ENCODE results near the gene LNX1.

LNX1 gene

DNA sequence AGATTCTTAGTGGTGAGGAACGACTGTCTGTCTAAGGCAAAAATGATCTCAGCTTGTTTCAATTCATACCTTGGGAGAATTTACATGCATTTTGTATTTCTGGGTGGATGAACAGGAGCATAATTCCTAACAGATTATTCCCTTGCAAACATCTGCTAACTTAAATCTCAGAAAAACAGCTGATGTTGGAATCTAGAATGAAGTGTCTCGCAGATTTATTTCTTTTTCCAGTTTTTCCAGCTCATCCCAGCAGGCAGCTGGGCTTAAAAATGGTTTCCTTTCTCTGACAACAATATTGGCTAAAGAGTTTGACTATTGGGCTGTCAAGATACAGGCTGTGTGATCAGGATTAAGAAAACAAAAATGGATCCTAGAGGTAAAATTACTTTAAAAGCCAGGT, 1.1 kb downstream of the LNX1 start:
- Histone ChIP-seq H2AFZ (ENCODE audit: low read length) (peak overlapping the region; percentile 62; the same call in 1 of the 2 replicates), H3K4me3 (ENCODE audit: low read length, poor library complexity, severe bottlenecking) (no peak overlapping the region), H3K4me1 (ENCODE audit: insufficient read depth, low read length, poor library complexity, severe bottlenecking) (no peaks in the 10 kb centered on the region), H3K9ac (ENCODE audit: low read depth, low read length, poor library complexity, severe bottlenecking) (no peak overlapping the region), H3K27me3 (ENCODE audit: insufficient read depth, low read length, poor library complexity, severe bottlenecking) (no peaks in the 10 kb centered on the region), H3K79me2 (ENCODE audit: insufficient read depth, low read length) (no peaks in the 10 kb centered on the region), H4K20me1 (ENCODE audit: insufficient read depth, low read length, poor library complexity, severe bottlenecking) (no peaks in the 10 kb centered on the region), H3K9me2 (replicated peaks; ENCODE audit: low read depth, low read length) (no peaks in the 10 kb centered on the region), H3K9me3 (ENCODE audit: insufficient read depth, low read depth, low read length) (no peaks in the 10 kb centered on the region), H3F3A (ENCODE audit: low read depth) (no peaks in the 10 kb centered on the region), H3K36me3 (ENCODE audit: insufficient read depth, low read length) (no peaks in the 10 kb centered on the region), H3K4me2 (ENCODE audit: low read depth, low read length, poor library complexity, severe bottlenecking) (no peak overlapping the region)
- no peak for TF ChIP-seq EZH2phosphoT487 (IDR thresholded peaks at IDR 0.05; ENCODE audit: borderline replicate concordance)
- TF ChIP-seq, protein P1, sequence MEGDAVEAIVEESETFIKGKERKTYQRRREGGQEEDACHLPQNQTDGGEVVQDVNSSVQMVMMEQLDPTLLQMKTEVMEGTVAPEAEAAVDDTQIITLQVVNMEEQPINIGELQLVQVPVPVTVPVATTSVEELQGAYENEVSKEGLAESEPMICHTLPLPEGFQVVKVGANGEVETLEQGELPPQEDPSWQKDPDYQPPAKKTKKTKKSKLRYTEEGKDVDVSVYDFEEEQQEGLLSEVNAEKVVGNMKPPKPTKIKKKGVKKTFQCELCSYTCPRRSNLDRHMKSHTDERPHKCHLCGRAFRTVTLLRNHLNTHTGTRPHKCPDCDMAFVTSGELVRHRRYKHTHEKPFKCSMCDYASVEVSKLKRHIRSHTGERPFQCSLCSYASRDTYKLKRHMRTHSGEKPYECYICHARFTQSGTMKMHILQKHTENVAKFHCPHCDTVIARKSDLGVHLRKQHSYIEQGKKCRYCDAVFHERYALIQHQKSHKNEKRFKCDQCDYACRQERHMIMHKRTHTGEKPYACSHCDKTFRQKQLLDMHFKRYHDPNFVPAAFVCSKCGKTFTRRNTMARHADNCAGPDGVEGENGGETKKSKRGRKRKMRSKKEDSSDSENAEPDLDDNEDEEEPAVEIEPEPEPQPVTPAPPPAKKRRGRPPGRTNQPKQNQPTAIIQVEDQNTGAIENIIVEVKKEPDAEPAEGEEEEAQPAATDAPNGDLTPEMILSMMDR (conservative IDR thresholded peaks at IDR 0.05; ENCODE audit: low read length): no peak

DNA sequence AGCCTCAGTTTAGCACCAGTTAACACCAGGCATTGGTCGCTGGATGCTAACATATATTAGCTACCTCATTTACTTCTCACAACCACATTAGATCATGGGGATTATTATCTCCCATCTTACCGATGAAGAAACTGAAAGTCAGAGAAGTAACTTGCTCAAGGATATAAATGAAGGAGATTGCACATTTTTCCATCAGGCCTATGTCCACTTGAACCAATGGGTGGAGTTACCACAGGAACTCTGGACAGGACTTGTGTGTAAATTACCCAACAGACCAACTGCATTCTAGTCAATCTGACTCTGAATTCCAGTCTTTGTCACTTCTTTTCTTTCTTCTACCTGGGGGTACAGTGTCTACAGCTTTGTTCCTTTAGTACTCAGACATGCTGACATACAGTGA, 1.8 kb downstream of the LNX1 start:
- Histone ChIP-seq H3K4me3 (ENCODE audit: low read length, poor library complexity, severe bottlenecking) (no peak overlapping the region), H3K4me2 (ENCODE audit: low read depth, low read length, poor library complexity, severe bottlenecking) (no peak overlapping the region), H3K79me2 (ENCODE audit: insufficient read depth, low read length) (no peaks in the 10 kb centered on the region), H3F3A (ENCODE audit: low read depth) (no peaks in the 10 kb centered on the region), H2AFZ (ENCODE audit: low read length) (no peak overlapping the region), H3K9me2 (replicated peaks; ENCODE audit: low read depth, low read length) (no peaks in the 10 kb centered on the region), H3K9ac (ENCODE audit: low read depth, low read length, poor library complexity, severe bottlenecking) (no peak overlapping the region), H3K4me1 (ENCODE audit: insufficient read depth, low read length, poor library complexity, severe bottlenecking) (no peaks in the 10 kb centered on the region), H3K9me3 (ENCODE audit: insufficient read depth, low read depth, low read length) (no peaks in the 10 kb centered on the region), H3K36me3 (ENCODE audit: insufficient read depth, low read length) (no peaks in the 10 kb centered on the region), H4K20me1 (ENCODE audit: insufficient read depth, low read length, poor library complexity, severe bottlenecking) (no peaks in the 10 kb centered on the region), H3K27me3 (ENCODE audit: insufficient read depth, low read length, poor library complexity, severe bottlenecking) (no peaks in the 10 kb centered on the region)
- no peak for TF ChIP-seq EZH2phosphoT487 (IDR thresholded peaks at IDR 0.05; ENCODE audit: borderline replicate concordance)
- TF ChIP-seq, protein P1 (conservative IDR thresholded peaks at IDR 0.05; ENCODE audit: low read length): no peak

DNA sequence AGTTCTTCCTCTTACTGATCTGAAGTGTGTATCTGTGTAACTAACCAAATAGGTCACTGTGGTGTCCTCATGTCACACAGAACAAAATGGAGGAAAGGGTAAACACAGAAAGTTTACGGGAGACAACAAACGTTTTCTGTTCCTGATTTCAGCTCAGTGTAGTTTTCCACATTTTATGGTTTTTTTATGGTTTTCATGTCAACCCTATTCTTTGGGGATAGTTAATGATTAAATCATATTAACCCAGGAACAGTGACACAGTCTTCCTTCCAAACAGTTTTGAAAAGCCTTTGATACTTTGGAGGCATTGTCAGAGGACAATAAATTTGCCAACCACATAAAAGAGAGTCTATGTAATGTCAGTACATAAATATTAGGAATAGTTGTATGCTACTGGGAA, 4.2 kb downstream of the LNX1 start:
- no peaks in the 10 kb centered on the region for H3K36me3 ChIP-seq (ENCODE audit: insufficient read depth, low read length)
- no peak overlapping the region for H2AFZ ChIP-seq (ENCODE audit: low read length)
- no peaks in the 10 kb centered on the region for H4K20me1 ChIP-seq (ENCODE audit: insufficient read depth, low read length, poor library complexity, severe bottlenecking)
- TF ChIP-seq, protein P1 (conservative IDR thresholded peaks at IDR 0.05; ENCODE audit: low read length): no peak
- no peak for TF ChIP-seq EZH2phosphoT487 (IDR thresholded peaks at IDR 0.05; ENCODE audit: borderline replicate concordance)
- no peaks in the 10 kb centered on the region for H3K9me3 ChIP-seq (ENCODE audit: insufficient read depth, low read depth, low read length)
- H3K79me2 ChIP-seq (ENCODE audit: insufficient read depth, low read length): no peaks in the 10 kb centered on the region
- no peaks in the 10 kb centered on the region for H3K4me1 ChIP-seq (ENCODE audit: insufficient read depth, low read length, poor library complexity, severe bottlenecking)
- no peaks in the 10 kb centered on the region for H3K27me3 ChIP-seq (ENCODE audit: insufficient read depth, low read length, poor library complexity, severe bottlenecking)
- no peak overlapping the region for H3K4me2 ChIP-seq (ENCODE audit: low read depth, low read length, poor library complexity, severe bottlenecking)
- no peak overlapping the region for H3K9ac ChIP-seq (ENCODE audit: low read depth, low read length, poor library complexity, severe bottlenecking)
- no peaks in the 10 kb centered on the region for H3F3A ChIP-seq (ENCODE audit: low read depth)
- no peak overlapping the region for H3K4me3 ChIP-seq (ENCODE audit: low read length, poor library complexity, severe bottlenecking)
- H3K9me2 ChIP-seq (replicated peaks; ENCODE audit: low read depth, low read length): no peaks in the 10 kb centered on the region

All from Loucy (cell line).